Calu3 (cell line): ENCODE measurements around the gene MYLK. TPM values are rescaled to one million over a fixed set of nuclear protein-coding genes. Genes with fewer than 3 reads are reported as not detected.

Source experiments
- BruUV-seq: library from RNA; stranded (reverse); fragments of 400-500 nt; replicated peaks from 2 replicates; lab custom pipeline; 2021; lab: Mats Ljungman, UMichigan
- CTCF ChIA-PET: fragments of 300-600 bp; sonication (Branson Sonifier 250); formaldehyde crosslinking; loops from one replicate; lab custom pipeline; 2022; ENCODE audit warnings: antibody characterized with exemption; lab: Charles Lee
- DNase-seq: peaks from one replicate; pipeline ENCODE4 v3.0.0; 2022
- H3K27ac Mint-ChIP-seq: one replicate; pipeline ENCODE4 v1.8.0; 2022; ENCODE audit warnings: mixed read lengths; ENCODE audit not compliant: unreplicated experiment
- H3K27me3 Mint-ChIP-seq: one replicate; pipeline ENCODE4 v1.8.0; 2022; ENCODE audit warnings: mixed read lengths; ENCODE audit not compliant: unreplicated experiment
- H3K36me3 Mint-ChIP-seq: one replicate; pipeline ENCODE4 v1.8.0; 2022; ENCODE audit warnings: mild to moderate bottlenecking, moderate library complexity, mixed read lengths; ENCODE audit not compliant: insufficient read depth, unreplicated experiment
- H3K4me1 Mint-ChIP-seq: one replicate; pipeline ENCODE4 v1.8.0; 2022; ENCODE audit warnings: mild to moderate bottlenecking, low read depth, mixed read lengths; ENCODE audit not compliant: unreplicated experiment
- H3K4me3 Mint-ChIP-seq: one replicate; pipeline ENCODE4 v1.8.0; 2022; ENCODE audit warnings: mild to moderate bottlenecking, low read depth, moderate library complexity, mixed read lengths; ENCODE audit not compliant: unreplicated experiment
- H3K9me3 Mint-ChIP-seq: one replicate; pipeline ENCODE4 v1.8.0; 2022; ENCODE audit warnings: low read depth, mixed read lengths; ENCODE audit not compliant: unreplicated experiment
- CTCF ChIP-seq: fragments of 200-600 bp; IDR thresholded peaks from one replicate; pipeline ENCODE4 v1.8.0; 2022; ENCODE audit warnings: antibody characterized with exemption; ENCODE audit not compliant: unreplicated experiment
- intact Hi-C: fragments of 100-400 bp; cut with micrococcal nuclease; formaldehyde crosslinking; loops from one replicate; pipeline ENCODE4 v1.10.0; 2022; ENCODE audit not compliant: unreplicated experiment
- total RNA-seq: library from RNA; stranded (reverse); gene quantifications from 2 replicates; pipeline ENCODE4 v1.2.3, GENCODE V29; 2022

The MYLK gene
- total RNA-seq, 1 experiment from 2014 or later = 10.7 TPM

- no peaks in the 10 kb centered on the region for H3K9me3 Mint-ChIP-seq
- intact Hi-C loops = no loop called here
- no peaks in the 10 kb centered on the region for H3K27me3 Mint-ChIP-seq
- no peak for TF ChIP-seq CTCF
- H3K36me3 Mint-ChIP-seq = no peaks in the 10 kb centered on the region
- H3K27ac Mint-ChIP-seq = no peak overlapping the region
- no peak overlapping the region for H3K4me3 Mint-ChIP-seq
- no TSS peak for BruUV-seq
- CTCF ChIA-PET = no interaction called here
- no peak for DNase-seq
- peaks cover 9% of the 10 kb centered on the region for H3K4me1 Mint-ChIP-seq
These were observed 103.5 kb downstream of the MYLK start for GRCh38 chr3:123780656-123781055.

GRCh38 chr3:123779655-123780231 lies 104.4 kb downstream of the MYLK start:
- Mint-ChIP-seq H3K9me3 (no peaks in the 10 kb centered on the region), H3K4me1 (peaks cover 9% of the 10 kb centered on the region), H3K36me3 (no peaks in the 10 kb centered on the region), H3K4me3 (no peak overlapping the region), H3K27ac (no peak overlapping the region), H3K27me3 (no peaks in the 10 kb centered on the region)
- TF ChIP-seq CTCF = no peak
- CTCF ChIA-PET = no interaction called here
- BruUV-seq = no TSS peak
- no peak for DNase-seq
- intact Hi-C loops = no loop called here

- Mint-ChIP-seq H3K4me3 (no peak overlapping the region), H3K9me3 (no peaks in the 10 kb centered on the region), H3K4me1 (peaks cover 9% of the 10 kb centered on the region), H3K27ac (no peak overlapping the region), H3K36me3 (no peaks in the 10 kb centered on the region), H3K27me3 (no peaks in the 10 kb centered on the region)
- TF ChIP-seq CTCF = no peak
- no TSS peak for BruUV-seq
- no peak for DNase-seq
- CTCF ChIA-PET = interaction anchor here (0.7 kb wide), 1 partner anchor 22 kb away, joined by 4 read pairs; no protein-coding TSS in a partner anchor
- intact Hi-C loops = no loop called here
These were observed 105.0 kb downstream of the MYLK start for GRCh38 chr3:123778991-123779622.

GRCh38 chr3:123778525-123778924 lies 105.6 kb downstream of the MYLK start:
- CTCF ChIA-PET = interaction anchor here (0.7 kb wide), 1 partner anchor 21 kb away, joined by 4 read pairs; no protein-coding TSS in a partner anchor
- Mint-ChIP-seq H3K27me3 (no peaks in the 10 kb centered on the region), H3K9me3 (no peaks in the 10 kb centered on the region)

More at GRCh38 chr3:123778525-123778924, 105.6 kb downstream of the MYLK start:
- BruUV-seq = no TSS peak
- Mint-ChIP-seq H3K27ac (no peak overlapping the region), H3K4me3 (no peak overlapping the region), H3K4me1 (peaks cover 9% of the 10 kb centered on the region), H3K36me3 (no peaks in the 10 kb centered on the region)
- intact Hi-C loops = no loop called here
- DNase-seq = no peak
- no peak for TF ChIP-seq CTCF
